Measurements from ENCODE around the gene PITX3. TPM values are rescaled to one million over a fixed set of nuclear protein-coding genes. Genes with fewer than 3 reads are reported as not detected.

PITX3 gene
- total RNA-seq (2014; rRNA removed; shearing (Covaris generic); ENCODE audit: low replicate concordance) = not detected in 2 replicates

DNA sequence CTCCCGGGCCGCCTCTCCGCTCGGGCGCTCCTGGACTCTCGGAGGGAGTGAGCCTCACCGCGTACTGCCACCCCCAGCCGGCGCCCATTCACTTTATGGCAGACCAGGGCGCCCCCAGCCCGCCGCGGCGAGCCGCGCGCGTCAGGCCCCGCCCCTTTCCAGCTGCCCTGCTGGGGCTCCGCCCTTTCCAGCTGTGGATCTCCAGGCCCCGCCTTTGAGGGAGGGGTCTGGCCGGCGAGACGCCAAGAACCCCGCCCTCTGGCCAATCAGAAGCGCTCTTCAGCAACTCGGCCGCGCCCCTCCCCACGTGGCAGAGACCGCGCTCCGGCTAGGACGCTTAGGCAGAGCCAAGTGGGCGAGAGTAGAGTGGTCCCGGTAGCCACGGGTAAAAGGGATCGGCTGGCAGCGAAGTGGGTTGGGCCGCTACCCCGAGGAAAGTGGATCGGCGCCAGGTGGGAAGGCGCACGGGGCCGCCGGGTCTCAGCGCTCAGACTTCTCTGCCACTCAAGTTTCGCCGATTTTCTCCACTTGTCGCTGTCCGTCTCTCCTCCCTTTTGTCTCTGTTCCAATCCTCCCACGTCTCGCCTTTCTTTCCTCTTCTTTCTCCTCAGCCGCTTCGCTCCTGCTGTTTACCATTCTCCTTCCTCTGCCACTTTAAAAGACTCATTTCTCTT lies at the start of gene PITX3:
Gene PITX3 (minus strand): TSS at position 69 of the 674 bp plus-strand sequence. CDS start 9,432 bp downstream, outside the sequence.
- DNase-seq (ENCODE audit: low read depth) = peak; percentile 85
- in situ Hi-C loops (cut with HindIII; ENCODE audit: low pct_unique_long_range_greater_than_20kb, low sequenced_read_pairs) = no loop called here

- DNase-seq (ENCODE audit: low read depth) = no peak
- in situ Hi-C loops (cut with HindIII; ENCODE audit: low pct_unique_long_range_greater_than_20kb, low sequenced_read_pairs) = no loop called here
Observed at GRCh38 chr10:102289840-102290239, 48.5 kb upstream of the PITX3 start.

DNA sequence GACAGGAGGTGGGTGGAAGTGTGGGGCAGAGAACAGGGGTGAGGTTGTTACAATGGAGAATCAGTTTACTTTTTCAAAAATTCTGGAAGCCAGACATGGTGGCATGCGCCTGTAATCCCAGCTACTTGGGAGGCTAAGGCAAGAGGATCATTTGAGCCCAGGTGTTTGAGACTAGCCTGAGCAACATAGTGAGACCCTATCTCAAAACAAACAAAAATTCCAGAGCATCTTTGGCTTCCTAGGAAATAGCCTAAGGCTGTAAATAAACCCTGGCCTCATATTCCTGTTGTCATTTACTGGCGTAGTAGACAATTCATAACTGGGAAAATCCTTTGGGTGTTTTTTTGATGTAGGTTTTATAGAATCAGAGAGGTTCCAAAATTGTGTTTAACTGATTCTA lies 48.0 kb upstream of the PITX3 start:
- in situ Hi-C loops (cut with HindIII; ENCODE audit: low pct_unique_long_range_greater_than_20kb, low sequenced_read_pairs) = no loop called here
- no peak for DNase-seq (ENCODE audit: low read depth)

DNA sequence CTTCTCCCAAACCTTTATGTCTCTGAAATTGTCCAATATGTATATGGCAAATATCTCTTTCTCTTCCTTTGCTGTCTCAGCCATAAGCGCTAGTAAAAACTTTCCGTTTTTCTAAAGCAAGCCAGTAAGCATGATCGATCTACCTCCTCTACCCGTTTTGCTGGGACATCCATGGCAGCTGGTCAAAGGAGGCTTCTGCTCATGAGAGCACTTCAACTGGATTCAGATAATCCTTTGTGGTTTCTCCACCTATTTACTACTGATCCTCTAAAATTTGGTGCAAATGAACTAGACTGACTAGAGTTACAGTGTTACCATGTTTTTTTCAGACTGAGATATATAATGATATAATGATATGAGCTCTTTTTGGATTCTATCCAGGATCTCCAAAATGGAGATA lies 46.7 kb upstream of the PITX3 start:
- in situ Hi-C loops (cut with HindIII; ENCODE audit: low pct_unique_long_range_greater_than_20kb, low sequenced_read_pairs) = no loop called here
- no peak for DNase-seq (ENCODE audit: low read depth)

DNA sequence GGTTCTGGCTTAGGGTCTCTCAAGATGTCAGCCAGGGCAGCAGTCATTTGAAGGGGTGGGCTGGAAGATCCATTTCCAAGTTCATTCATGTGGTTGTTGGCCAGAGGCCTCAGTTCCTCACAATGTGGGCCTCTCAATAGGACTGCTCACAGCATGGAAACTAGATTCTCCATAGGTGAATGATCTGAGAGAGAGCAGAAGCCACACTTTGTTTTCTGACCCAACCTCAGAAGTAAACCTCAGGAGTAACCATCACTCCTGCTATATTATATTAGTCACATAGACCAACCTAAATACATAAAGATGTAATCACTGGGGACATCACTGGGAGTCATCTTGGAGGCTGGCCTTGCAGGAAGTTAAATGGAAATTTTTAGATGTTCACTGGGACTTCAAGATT lies 46.2 kb upstream of the PITX3 start:
- in situ Hi-C loops (cut with HindIII; ENCODE audit: low pct_unique_long_range_greater_than_20kb, low sequenced_read_pairs) = no loop called here
- no peak for DNase-seq (ENCODE audit: low read depth)

DNA sequence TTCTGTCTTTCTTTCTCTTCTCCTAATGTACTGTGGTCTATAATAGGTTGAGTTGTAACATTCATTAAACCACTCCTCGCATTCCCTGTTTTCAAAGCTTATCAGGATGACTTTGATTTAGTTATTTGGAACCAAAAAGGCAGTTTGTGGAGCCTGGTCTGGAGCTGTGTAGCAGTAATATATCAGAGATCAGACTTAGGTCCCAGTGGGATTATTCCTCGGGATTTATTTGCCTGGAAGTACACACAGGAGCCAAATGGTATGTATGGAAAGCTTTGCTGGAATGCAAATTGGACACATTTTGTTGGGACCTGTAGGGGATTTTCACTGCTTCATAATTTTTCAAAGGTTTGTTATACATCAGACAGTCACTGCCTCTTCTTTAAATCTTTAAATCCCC lies 44.9 kb upstream of the PITX3 start:
- DNase-seq (ENCODE audit: low read depth) = no peak
- in situ Hi-C loops (cut with HindIII; ENCODE audit: low pct_unique_long_range_greater_than_20kb, low sequenced_read_pairs) = no loop called here

- DNase-seq (ENCODE audit: low read depth) = no peak
- in situ Hi-C loops (cut with HindIII; ENCODE audit: low pct_unique_long_range_greater_than_20kb, low sequenced_read_pairs) = no loop called here
Observed at GRCh38 chr10:102285133-102285532, 43.8 kb upstream of the PITX3 start.

- no peak for DNase-seq (ENCODE audit: low read depth)
- in situ Hi-C loops (cut with HindIII; ENCODE audit: low pct_unique_long_range_greater_than_20kb, low sequenced_read_pairs) = no loop called here
Observed at GRCh38 chr10:102284531-102284930, 43.2 kb upstream of the PITX3 start.

GRCh38 chr10:102283890-102284289 lies 42.6 kb upstream of the PITX3 start:
- DNase-seq (ENCODE audit: low read depth) = no peak
- in situ Hi-C loops (cut with HindIII; ENCODE audit: low pct_unique_long_range_greater_than_20kb, low sequenced_read_pairs) = no loop called here

GRCh38 chr10:102283488-102283887 lies 42.2 kb upstream of the PITX3 start:
- in situ Hi-C loops (cut with HindIII; ENCODE audit: low pct_unique_long_range_greater_than_20kb, low sequenced_read_pairs) = no loop called here

DNA sequence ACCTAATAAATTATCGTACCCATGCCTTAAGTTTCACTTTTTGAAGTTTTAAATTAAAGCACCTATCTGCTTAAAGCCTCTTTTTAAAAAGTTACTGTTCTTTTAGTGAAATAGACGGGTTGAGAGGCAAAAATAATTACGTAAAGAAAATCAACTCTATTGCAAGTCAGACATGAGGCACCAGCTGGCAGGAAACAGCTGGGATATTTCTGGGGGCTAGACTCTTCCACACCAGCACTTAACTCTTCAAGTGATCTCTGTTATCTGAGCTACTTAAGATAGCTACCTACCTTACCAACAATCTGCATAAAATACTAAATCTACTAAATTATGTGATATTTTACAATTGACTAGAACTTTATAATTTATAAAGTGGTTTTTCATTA lies 39.8 kb upstream of the PITX3 start:
- in situ Hi-C loops (cut with HindIII; ENCODE audit: low pct_unique_long_range_greater_than_20kb, low sequenced_read_pairs) = no loop called here
- no peak for DNase-seq (ENCODE audit: low read depth)

More at GRCh38 chr10:102283488-102283887, 42.2 kb upstream of the PITX3 start:
- DNase-seq (ENCODE audit: low read depth) = no peak

- DNase-seq (ENCODE audit: low read depth) = no peak
Observed at GRCh38 chr10:102280397-102281101, 39.2 kb upstream of the PITX3 start.

DNA sequence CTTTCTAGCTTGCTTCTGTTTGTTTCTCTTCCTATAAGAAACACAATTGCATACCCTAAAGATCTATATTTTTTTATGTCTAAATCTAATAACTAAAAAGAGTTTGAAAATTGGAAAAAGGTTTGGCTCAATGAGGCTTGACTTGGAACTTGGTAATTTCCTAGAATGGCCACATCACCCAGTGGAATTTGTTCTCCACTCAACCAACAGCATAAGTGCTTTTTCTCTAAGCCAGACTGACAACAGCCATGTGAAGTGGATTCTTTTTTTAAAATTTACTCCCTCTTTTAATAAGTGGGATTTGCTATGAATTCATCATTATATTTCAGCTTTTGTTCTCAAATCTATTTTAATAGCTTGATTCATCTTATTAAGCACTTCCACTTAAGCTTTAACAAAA lies 37.8 kb upstream of the PITX3 start:
- in situ Hi-C loops (cut with HindIII; ENCODE audit: low pct_unique_long_range_greater_than_20kb, low sequenced_read_pairs) = no loop called here
- DNase-seq (ENCODE audit: low read depth) = no peak

More at GRCh38 chr10:102280397-102281101, 39.2 kb upstream of the PITX3 start:
- in situ Hi-C loops (cut with HindIII; ENCODE audit: low pct_unique_long_range_greater_than_20kb, low sequenced_read_pairs) = no loop called here

DNA sequence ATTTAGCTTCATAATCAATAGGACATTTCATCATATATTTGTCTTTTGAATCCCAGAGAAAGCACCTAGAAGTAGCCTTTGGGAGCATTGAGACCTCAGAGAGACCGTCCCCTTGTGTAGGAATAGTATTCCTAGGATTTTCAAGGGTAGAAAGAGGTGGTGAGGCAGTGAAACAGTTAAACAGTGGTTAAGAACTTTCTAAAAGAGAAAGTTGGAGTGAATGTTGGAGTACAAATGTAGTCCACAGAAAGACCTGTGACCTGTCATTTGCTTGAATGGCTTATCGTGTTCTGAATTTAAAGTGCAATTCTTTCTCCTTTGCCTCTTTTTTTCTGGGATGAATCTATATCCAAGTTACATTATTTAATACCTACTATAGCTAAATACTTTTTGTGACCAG lies 34.0 kb upstream of the PITX3 start:
- in situ Hi-C loops (cut with HindIII; ENCODE audit: low pct_unique_long_range_greater_than_20kb, low sequenced_read_pairs) = no loop called here

DNA sequence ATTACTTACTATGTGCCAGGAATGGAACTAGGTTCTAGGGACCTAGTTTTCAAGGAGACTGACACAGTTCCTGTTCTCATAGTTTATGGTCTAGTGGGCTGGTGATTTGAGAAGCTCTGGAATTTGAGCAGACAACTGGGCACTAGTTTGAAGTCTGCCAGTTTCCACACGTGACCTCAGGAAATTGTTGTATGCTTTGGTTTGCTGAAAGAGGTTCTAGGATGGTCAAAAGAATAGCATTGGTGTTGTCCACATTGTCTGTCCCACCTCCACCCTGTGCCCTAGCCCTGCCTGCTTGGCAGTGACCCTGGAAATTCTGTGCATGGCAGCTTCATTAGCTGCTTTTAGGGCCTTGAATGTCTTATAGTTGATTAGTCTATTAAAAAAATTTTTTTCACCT lies 32.8 kb upstream of the PITX3 start:
- in situ Hi-C loops (cut with HindIII; ENCODE audit: low pct_unique_long_range_greater_than_20kb, low sequenced_read_pairs) = no loop called here
- no peak for DNase-seq (ENCODE audit: low read depth)

More for the DNA sequence above, 34.0 kb upstream of the PITX3 start:
- DNase-seq (ENCODE audit: low read depth) = no peak

DNA sequence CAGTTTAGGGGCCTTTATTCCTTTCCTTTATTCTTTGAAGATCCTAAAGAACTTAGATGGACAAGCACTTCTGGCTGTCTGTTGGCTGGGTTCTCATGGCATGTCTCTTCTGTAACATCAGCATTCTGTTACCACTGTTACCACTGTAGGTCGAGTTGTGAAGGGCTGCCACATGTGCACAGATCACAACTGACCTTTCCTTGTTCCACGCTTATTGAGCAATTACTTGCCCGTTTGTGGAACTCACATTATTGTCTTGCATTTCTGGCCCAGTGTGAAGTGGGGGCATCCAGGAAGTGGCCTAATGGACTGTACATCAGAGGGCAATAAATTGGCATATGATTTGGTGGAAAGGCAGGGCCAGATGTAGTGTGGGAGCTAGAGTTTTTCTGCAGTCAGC lies 27.7 kb upstream of the PITX3 start:
- DNase-seq (ENCODE audit: low read depth) = no peak
- in situ Hi-C loops (cut with HindIII; ENCODE audit: low pct_unique_long_range_greater_than_20kb, low sequenced_read_pairs) = no loop called here

DNA sequence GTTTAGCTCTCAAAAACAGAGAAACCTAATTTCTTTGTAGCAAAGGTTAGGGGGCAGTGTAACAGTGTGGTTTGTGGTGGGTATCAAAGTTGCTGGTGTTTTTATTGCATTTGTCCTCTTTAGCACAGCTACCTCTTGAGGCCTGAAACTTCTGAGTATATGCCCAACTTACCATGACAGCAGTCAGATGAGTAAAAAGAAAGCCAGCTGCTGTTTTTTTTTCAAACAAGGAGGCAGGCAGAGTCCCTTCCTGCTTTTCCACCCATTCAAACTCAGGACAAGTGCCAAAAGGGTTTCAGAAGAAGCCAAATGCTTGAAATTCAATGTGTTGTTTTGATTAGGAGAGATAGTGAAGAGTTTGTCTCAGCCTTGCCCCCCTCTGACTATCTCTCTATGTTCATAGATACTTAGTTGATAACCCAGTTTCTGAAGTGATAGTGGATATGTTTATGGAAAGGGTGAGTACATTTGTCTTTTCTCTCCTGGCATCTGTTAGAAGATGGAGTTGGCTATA lies 27.1 kb upstream of the PITX3 start:
- in situ Hi-C loops (cut with HindIII; ENCODE audit: low pct_unique_long_range_greater_than_20kb, low sequenced_read_pairs) = no loop called here
- peak; percentile 21 for DNase-seq (ENCODE audit: low read depth)

GRCh38 chr10:102267748-102268147 lies 26.4 kb upstream of the PITX3 start:
- DNase-seq (ENCODE audit: low read depth) = no peak
- in situ Hi-C loops (cut with HindIII; ENCODE audit: low pct_unique_long_range_greater_than_20kb, low sequenced_read_pairs) = no loop called here

- in situ Hi-C loops (cut with HindIII; ENCODE audit: low pct_unique_long_range_greater_than_20kb, low sequenced_read_pairs) = no loop called here
- no peak for DNase-seq (ENCODE audit: low read depth)
Observed at GRCh38 chr10:102266670-102267069, 25.4 kb upstream of the PITX3 start.

DNA sequence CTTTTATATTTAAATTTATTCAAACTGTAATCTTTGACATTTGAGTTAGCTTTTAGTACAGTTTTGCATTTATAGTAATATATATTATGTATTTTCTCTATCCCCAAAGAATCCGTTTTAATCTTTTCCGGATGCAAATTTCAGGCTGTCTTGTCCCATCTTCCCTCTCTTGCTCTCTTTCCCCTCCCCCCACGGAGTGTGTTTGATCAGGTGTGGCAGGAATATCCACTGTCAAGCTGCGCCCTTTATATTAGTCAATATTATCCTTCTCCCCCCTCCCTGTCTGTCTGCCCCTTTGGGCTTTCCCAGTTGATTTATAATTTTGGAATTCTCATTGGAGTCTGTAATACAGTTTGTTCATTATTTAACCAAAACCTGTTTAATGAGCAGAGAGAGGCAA lies 23.1 kb upstream of the PITX3 start:
- in situ Hi-C loops (cut with HindIII; ENCODE audit: low pct_unique_long_range_greater_than_20kb, low sequenced_read_pairs) = no loop called here
- DNase-seq (ENCODE audit: low read depth) = no peak

Data from Caki2 (cell line).